K562 (cell line): ENCODE results near the gene SPATA13. TPM values are rescaled to one million over a fixed set of nuclear protein-coding genes. Genes with fewer than 3 reads are reported as not detected.

Source experiments
- ATAC-seq: fragments of 200-7000 bp; cut with Tn5 transposase; 3 replicates; pipeline ENCODE4 v1.9.1; 2020; ENCODE audit warnings: moderate library complexity
- BruUV-seq: library from RNA; stranded (reverse); fragments of 400-500 nt; replicated peaks from 2 replicates; lab custom pipeline; 2021; lab: Mats Ljungman, UMichigan
- CTCF ChIA-PET: fragments of 300-600 bp; formaldehyde crosslinking; extraction: SDS; loops from one replicate; lab custom pipeline; 2021; ENCODE audit warnings: low intra/inter-chr PET ratio; lab: Yijun Ruan, JAX
- POLR2A ChIA-PET: fragments of 300-600, 350-650 bp; sonication (Branson Sonifier 250); formaldehyde crosslinking; extraction: SDS; loops from one replicate; lab custom pipeline; 2021; ENCODE audit warnings: antibody characterized with exemption, inconsistent platforms; lab: Yijun Ruan, JAX
- DNase-seq, 4 experiments: peaks; one replicate each; pipeline versions ENCODE4 v3.0.0 to v3.0.0-alpha.2; 2011 to 2018; ENCODE audit warnings: low spot score in 3 of 4, mixed read lengths in 3 of 4; ENCODE audit errors: extremely low read depth in 1 of 4
- FAIRE-seq: peaks from 2 replicates; lab custom pipeline; 2011; peaks lifted over from hg19 to GRCh38; lab: Jason Lieb, UNC
- H2AFZ ChIP-seq: 2 replicates; pipeline ENCODE4 v1.6.0; 2011; ENCODE audit warnings: low read depth, low read length, control low read depth, inconsistent platforms
- H3K27ac ChIP-seq: fragments of 200-600 bp; 3 replicates; pipeline ENCODE4 v1.8.0; 2011; ENCODE audit warnings: low read depth, mild to moderate bottlenecking, control low read depth, inconsistent platforms, low read length, moderate library complexity, mixed read lengths; ENCODE audit errors: extremely low read depth
- H3K27me3 ChIP-seq, 2 experiments: fragments of 300-600 bp in 1 of 2; 2 replicates in 1 of 2; 3 replicates in 1 of 2; pipeline versions ENCODE4 v1.6.0 to v1.8.0; 2011; ENCODE audit warnings: inconsistent platforms in 2 of 2, low read length in 2 of 2, mild to moderate bottlenecking in 1 of 2, mixed read lengths in 1 of 2, moderate library complexity in 1 of 2; ENCODE audit not compliant: control insufficient read depth in 2 of 2, insufficient read depth in 2 of 2
- H3K36me3 ChIP-seq: fragments of 300-600 bp; 3 replicates; pipeline ENCODE4 v1.8.0; 2011; ENCODE audit warnings: mild to moderate bottlenecking, low read length, inconsistent platforms; ENCODE audit not compliant: control insufficient read depth, insufficient read depth
- H3K4me1 ChIP-seq, 2 experiments: fragments of 200-600 bp in 1 of 2; replicated peaks in 1 of 2; 2 replicates in 1 of 2; 3 replicates in 1 of 2; pipeline versions ENCODE4 v1.5.1 to v1.8.0; 2011; ENCODE audit warnings: inconsistent platforms in 2 of 2, low read length in 2 of 2, mild to moderate bottlenecking in 1 of 2, mixed read lengths in 1 of 2, moderate library complexity in 1 of 2; ENCODE audit not compliant: control insufficient read depth in 2 of 2, insufficient read depth in 2 of 2
- H3K4me2 ChIP-seq: 2 replicates; pipeline ENCODE4 v1.6.1; 2011; ENCODE audit warnings: low read length, control low read depth, inconsistent platforms, mixed read lengths; ENCODE audit not compliant: insufficient read depth
- H3K4me3 ChIP-seq: fragments of 200-600 bp; sonication (generic), shearing (Covaris generic); 2 replicates; pipeline ENCODE4 v1.5.1; 2016; ENCODE audit warnings: control low read depth, inconsistent platforms
- H3K79me2 ChIP-seq: fragments of 200-600 bp; 3 replicates; pipeline ENCODE4 v1.8.0; 2011; ENCODE audit warnings: low read length, inconsistent platforms; ENCODE audit not compliant: control insufficient read depth, insufficient read depth
- H3K9ac ChIP-seq, 2 experiments: 2 replicates each; pipeline versions ENCODE4 v1.6.0 to v1.6.1; 2011; ENCODE audit warnings: low read depth in 2 of 2, low read length in 2 of 2, control low read depth in 1 of 2, inconsistent platforms in 1 of 2, mild to moderate bottlenecking in 1 of 2, mixed read lengths in 1 of 2; ENCODE audit not compliant: insufficient read depth in 1 of 2
- H3K9me1 ChIP-seq: one replicate; pipeline ENCODE4 v1.6.0; 2011; ENCODE audit warnings: inconsistent platforms, mild to moderate bottlenecking, low read length, moderate library complexity; ENCODE audit not compliant: control insufficient read depth, insufficient read depth
- H3K9me3 ChIP-seq: replicated peaks from 2 replicates; pipeline ENCODE4 v1.5.1; 2011; ENCODE audit warnings: low read depth, low read length, inconsistent platforms; ENCODE audit not compliant: control insufficient read depth, insufficient read depth
- H4K20me1 ChIP-seq: replicated peaks from 2 replicates; pipeline ENCODE4 v1.6.1; 2011; ENCODE audit warnings: low read length, inconsistent platforms, mixed read lengths; ENCODE audit not compliant: control insufficient read depth, insufficient read depth
- CREB1 ChIP-seq, 2 experiments: sonication (generic) in 1 of 2; formaldehyde crosslinking in 1 of 2; IDR thresholded peaks; 2 replicates each; pipeline versions ENCODE4 v1.6.1 to v1.8.0; 2012 to 2022; ENCODE audit warnings: inconsistent platforms in 1 of 2, mild to moderate bottlenecking in 1 of 2, missing genetic modification reagents in 1 of 2, moderate library complexity in 1 of 2
- EGR1 ChIP-seq: fragments of 450-650 bp; conservative IDR thresholded peaks from 2 replicates; pipeline ENCODE4 v1.6.1; 2017; ENCODE audit warnings: mild to moderate bottlenecking
- HES1 ChIP-seq: fragments of 450-650 bp; IDR thresholded peaks from 2 replicates; pipeline ENCODE4 v1.6.1; 2016; ENCODE audit warnings: low read depth, mild to moderate bottlenecking, moderate library complexity
- MAX ChIP-seq: sonication (generic); formaldehyde crosslinking; IDR thresholded peaks from 2 replicates; pipeline ENCODE4 v1.9.0; 2022; ENCODE audit warnings: mild to moderate bottlenecking, missing genetic modification reagents
- MEIS2 ChIP-seq: fragments of 450-650 bp; IDR thresholded peaks from 2 replicates; pipeline ENCODE4 v1.6.1; 2014; ENCODE audit warnings: mild to moderate bottlenecking; ENCODE audit not compliant: partially characterized antibody
- MXD1 ChIP-seq: fragments of 250-450 bp; sonication (Bioruptor Pico); IDR thresholded peaks from 2 replicates; pipeline ENCODE4 v1.8.0; 2021; ENCODE audit warnings: borderline replicate concordance, mild to moderate bottlenecking, moderate library complexity; ENCODE audit not compliant: poor library complexity, severe bottlenecking
- NCOR1 ChIP-seq: fragments of 450-650 bp; IDR thresholded peaks from 2 replicates; pipeline ENCODE4 v1.6.1; 2016; ENCODE audit warnings: mild to moderate bottlenecking, moderate library complexity
- NR3C1 ChIP-seq: sonication (generic); formaldehyde crosslinking; IDR thresholded peaks from 2 replicates; pipeline ENCODE4 v1.8.1; 2022; ENCODE audit warnings: missing genetic modification reagents
- SMARCA4 ChIP-seq: fragments of 450-650 bp; IDR thresholded peaks from 2 replicates; pipeline ENCODE4 v1.6.1; 2016
- ZNF740 ChIP-seq, 3 experiments: fragments of 200-800 bp in 1 of 3; sonication (Bioruptor generic) in 1 of 3; sonication (generic) in 1 of 3; formaldehyde crosslinking in 1 of 3; IDR thresholded peaks; 2 replicates each; pipeline versions ENCODE4 v1.6.1 to v1.8.0; 2016 to 2022; ENCODE audit warnings: mild to moderate bottlenecking in 2 of 3, missing compliant biosample characterization in 2 of 3, missing genetic modification characterization in 2 of 3, missing genetic modification reagents in 1 of 3
- ZSCAN29 ChIP-seq: fragments of 450-650 bp; IDR thresholded peaks from 2 replicates; pipeline ENCODE4 v1.6.1; 2017
- WGBS: fragments of 100-300 bp; shearing (Covaris generic); methylation state at CpG from one replicate; pipeline ENCODE4 v1.1.6; 2016; ENCODE audit warnings: low coverage, mixed read lengths; ENCODE audit not compliant: insufficient coverage; ENCODE audit errors: missing lambda C conversion rate; 5-methylcytosine and 5-hydroxymethylcytosine counted together
- in situ Hi-C: fragments of 300-500 bp; cut with MboI; formaldehyde crosslinking; loops from 4 replicates; pipeline ENCODE4 v1.15.0; 2018; ENCODE audit warnings: inconsistent platforms, mixed read lengths
- intact Hi-C: fragments of 100-400 bp; cut with micrococcal nuclease; formaldehyde crosslinking; loops from 2 replicates; pipeline ENCODE4 v1.14.2; 2022
- polyA plus RNA-seq, 8 experiments: library from polyadenylated mRNA; depleted of rRNA in 4 of 8; stranded (reverse) in 5 of 8; unstranded in 3 of 8; fragments of >200 nt; fragmentation: Nextera tagmentation in 2 of 8; fragmentation: Illumina TruSeq in 1 of 8; extraction: Ambion mirVana in 2 of 8; extraction: Trizol in 1 of 8; gene quantifications; 2 replicates each; pipeline versions ENCODE4 v1.2.1 to v1.2.3, GENCODE V29; 2011 to 2014; ENCODE audit warnings: inconsistent platforms in 1 of 8, missing spikeins in 1 of 8
- total RNA-seq, 7 experiments: library from RNA; depleted of rRNA in 6 of 7; stranded (reverse); fragments of >200 nt in 6 of 7; fragmentation: Illumina TruSeq in 2 of 7; extraction: Trizol in 2 of 7; gene quantifications; 2 replicates each; pipeline versions ENCODE4 v1.2.1 to v1.2.3, GENCODE V29; 2011 to 2021; ENCODE audit warnings: low replicate concordance in 1 of 7

The SPATA13 gene
- total and polyA plus RNA-seq, 9 of the 15 experiments (the other 6 are each of a cell fraction or from before 2014, with no cell fraction given): 0.08 to 0.99 (median 0.21) TPM; not detected in 2

- Histone ChIP-seq H4K20me1 (no peaks in the 10 kb centered on the region), H3K9me3 (no peaks in the 10 kb centered on the region), H3K4me3 (no peak overlapping the region), H3K36me3 (no peaks in the 10 kb centered on the region), H3K4me1 (no peaks in the 10 kb centered on the region), H3K27ac (no peak overlapping the region), H3K4me2 (no peak overlapping the region), H2AFZ (no peak overlapping the region), H3K9me1 (no peaks in the 10 kb centered on the region), H3K27me3 (peaks cover 0 to 10% of the 10 kb centered on the region in 2 experiments; a peak in 2 of 5 replicates), H3K79me2 (no peaks in the 10 kb centered on the region), H3K9ac (no peak overlapping the region)
- TF ChIP-seq HES1 (no peak), SMARCA4 (no peak), ZNF740 (CRISPR knock-in tag; IDR thresholded peaks at IDR 0.05) (no peak), ZNF740 (tag; IDR thresholded peaks at IDR 0.05) (no peak), NR3C1 (no peak), EGR1 (no peak), MXD1 (CRISPR knock-in tag) (no peak), ZSCAN29 (no peak), MAX (CRISPR knock-in tag) (no peak), MEIS2 (no peak), NCOR1 (no peak), CREB1 (IDR thresholded peaks at IDR 0.05) (no peak), CREB1 (CRISPR knock-in tag; IDR thresholded peaks at IDR 0.05) (no peak)
- WGBS: 0% methylated on average over 4 of the region's 4 CpGs
- ATAC-seq (no peak), FAIRE-seq (no peak), DNase-seq (no peak)
- in situ Hi-C loops (no loop called here), intact Hi-C loops (no loop called here)
- no TSS peak for BruUV-seq
- ChIA-PET POLR2A (no interaction called here), CTCF (no interaction called here)
Measured at GRCh38 chr13:24172071-24172470, 11.6 kb downstream of the SPATA13 start.
